CD4-positive, alpha-beta T cell treated with Interferon gamma for 1 hour (primary cell): ENCODE measurements around the gene NTN1.
"Not testable (repeated sequence)": the region's sequence is repeated elsewhere in the genome, so short reads cannot be mapped to it uniquely, and the experiment has no call there.

Experiments used
- DNase-seq: peaks from one replicate; pipeline ENCODE4 v3.0.0-alpha.2; 2020

NTN1 gene

DNA sequence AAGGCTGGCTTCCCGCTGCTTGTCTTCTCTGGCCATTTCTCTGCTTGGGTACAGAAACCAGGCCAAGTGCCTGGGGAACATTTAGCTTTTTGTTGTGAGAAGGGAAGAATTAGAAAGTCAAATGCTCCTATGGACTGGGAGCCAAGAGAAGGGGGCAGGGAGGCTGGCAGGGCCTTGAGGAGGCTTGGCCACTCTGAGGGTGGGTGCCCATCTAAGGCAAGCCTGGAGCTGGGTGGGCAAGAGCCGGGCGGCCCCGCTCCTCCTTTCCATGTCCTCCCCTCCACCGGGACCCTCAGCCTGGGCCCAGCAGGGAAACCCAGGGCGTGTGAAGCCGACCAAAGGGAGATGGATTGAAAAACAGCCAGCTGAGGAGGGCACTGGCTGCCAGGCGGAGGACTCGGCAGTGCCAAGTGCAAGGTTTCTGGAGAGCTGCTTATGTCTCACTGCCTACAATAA lies 69.4 kb downstream of the NTN1 start:
- DNase-seq: no peak

DNA sequence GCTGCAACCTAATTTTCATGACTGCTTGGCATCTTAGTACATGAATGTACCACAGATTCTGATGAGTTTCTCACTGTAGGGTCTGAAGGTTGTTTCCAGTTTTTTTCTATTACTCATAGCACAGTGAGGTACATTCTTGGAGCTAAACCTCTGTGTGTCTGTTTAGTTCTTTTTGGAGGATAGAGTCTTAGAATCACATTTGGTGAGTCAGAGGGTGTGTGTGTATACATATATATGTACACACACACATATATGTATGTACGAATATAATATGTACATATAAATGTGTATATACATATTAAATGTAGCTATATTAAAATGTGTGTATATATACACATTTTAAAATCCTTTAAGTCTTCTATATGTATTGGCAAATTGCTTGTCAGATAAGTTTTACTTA lies 72.9 kb downstream of the NTN1 start:
- DNase-seq: no peak

DNA sequence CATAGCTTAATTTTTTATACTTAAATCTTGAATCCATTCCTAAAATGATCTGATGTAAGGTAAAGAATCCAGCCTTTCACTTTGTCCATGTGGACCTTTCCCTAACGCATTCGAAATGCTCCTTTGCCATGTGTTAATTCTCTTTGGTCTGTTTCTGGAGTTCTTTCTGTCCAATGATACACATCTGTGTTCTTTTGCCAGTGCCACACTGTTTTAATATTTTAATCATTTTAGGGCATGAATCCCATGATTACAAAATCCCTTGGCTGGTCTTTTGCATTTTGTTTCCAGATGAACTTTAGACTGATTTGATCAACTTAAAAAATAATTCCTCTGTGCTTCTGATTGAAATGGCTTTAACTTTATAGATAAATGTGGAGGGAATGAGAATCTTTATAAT lies 74.1 kb downstream of the NTN1 start:
- DNase-seq: no peak

DNA sequence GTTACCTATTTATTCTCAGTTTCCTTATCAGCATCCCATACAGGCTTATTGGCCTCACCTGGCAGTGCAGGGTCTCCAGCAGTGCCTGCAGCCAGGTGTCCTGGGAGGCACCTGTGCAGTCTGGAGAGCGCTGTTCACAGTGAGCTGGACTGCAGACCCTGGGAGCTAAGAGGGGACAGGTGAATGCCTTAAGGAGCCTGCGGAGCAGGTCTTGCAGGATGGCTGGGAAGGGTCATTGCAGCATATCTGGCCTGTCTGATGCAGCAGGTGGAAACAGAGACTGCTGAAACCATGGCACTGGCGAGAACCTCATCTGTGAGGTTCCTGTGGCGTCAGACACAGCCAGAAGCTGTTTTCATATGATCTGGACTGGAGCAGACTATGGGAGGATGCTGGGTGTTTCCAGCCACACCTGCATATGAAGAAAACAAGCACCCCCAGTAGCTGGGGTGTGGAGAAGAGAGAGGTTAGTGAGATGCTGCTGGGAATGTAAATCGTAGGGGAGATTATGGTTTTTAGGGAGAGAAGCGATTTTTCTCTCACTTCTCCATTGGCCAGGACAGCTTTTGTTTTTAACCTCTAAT lies 77.0 kb downstream of the NTN1 start:
- DNase-seq: no peak

DNA sequence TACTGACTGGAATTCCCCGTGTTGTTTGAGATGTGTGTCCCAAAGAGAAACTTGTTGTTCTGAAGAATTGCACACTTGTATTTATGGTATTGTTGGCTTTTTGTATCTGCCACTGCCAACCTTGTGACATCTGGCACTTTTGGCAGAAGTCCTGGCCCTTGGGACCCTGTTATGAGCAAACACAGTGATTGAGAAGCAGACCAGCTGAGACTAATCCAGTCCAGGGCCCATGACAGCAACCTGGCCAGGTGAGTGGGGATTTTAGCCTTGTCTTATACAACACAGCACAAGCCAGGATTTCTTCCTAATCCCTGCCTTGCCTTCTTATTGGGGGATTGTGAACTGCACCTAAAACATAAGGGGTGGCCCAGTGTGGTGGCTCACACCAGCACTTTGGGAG lies 80.0 kb downstream of the NTN1 start:
- no peak for DNase-seq

DNA sequence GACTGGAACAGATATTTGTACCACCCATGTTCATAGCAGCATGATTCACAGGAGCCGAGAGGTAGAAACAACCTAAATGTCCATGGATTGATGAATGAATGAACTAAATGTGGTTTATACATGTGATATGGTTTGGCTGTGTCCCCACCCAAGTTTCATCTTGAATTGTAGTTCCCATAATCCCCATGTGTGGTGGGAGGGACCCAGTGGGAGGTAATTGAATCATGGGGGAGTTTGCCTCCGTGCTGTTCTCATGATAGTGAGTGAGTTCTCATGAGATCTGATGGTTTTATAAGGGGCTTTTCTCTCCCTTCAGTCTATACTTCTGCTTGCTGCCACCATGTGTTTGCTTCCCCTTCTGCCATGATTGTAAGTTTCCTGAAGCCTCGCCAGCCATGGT lies 81.9 kb downstream of the NTN1 start:
- DNase-seq: not testable (repeated sequence)

DNA sequence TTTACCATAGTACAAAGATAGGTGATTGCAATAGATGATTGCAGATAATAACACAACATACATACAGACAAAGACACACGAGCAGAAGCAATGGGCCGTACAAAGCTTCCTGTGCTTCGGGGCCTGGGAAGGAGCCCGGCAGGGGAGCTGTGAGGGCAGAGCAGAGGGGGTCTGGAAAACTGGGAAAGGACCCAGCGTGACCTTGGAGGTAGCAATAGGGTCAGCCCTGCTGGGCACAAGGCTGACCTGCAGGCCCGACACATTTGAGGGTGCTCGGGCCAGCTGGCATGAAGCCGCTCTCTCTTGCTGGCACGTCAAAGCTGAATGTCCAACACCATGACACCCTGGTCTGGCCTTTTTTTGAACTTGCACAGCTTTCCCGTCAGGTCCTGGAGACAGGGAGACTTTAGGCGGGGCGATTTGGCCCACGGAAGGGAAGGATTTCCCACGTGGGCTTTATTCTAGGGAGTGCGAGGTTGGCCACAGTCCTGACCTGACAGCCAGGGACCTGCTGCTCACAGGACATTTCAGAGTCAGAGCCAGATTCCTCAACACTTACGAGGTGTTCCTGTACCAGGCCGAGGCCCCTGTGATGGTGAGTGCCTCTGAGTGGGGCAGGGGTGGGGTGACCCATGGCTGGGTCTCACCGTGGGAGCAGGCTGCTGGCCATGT lies 83.2 kb downstream of the NTN1 start:
- DNase-seq: no peak

DNA sequence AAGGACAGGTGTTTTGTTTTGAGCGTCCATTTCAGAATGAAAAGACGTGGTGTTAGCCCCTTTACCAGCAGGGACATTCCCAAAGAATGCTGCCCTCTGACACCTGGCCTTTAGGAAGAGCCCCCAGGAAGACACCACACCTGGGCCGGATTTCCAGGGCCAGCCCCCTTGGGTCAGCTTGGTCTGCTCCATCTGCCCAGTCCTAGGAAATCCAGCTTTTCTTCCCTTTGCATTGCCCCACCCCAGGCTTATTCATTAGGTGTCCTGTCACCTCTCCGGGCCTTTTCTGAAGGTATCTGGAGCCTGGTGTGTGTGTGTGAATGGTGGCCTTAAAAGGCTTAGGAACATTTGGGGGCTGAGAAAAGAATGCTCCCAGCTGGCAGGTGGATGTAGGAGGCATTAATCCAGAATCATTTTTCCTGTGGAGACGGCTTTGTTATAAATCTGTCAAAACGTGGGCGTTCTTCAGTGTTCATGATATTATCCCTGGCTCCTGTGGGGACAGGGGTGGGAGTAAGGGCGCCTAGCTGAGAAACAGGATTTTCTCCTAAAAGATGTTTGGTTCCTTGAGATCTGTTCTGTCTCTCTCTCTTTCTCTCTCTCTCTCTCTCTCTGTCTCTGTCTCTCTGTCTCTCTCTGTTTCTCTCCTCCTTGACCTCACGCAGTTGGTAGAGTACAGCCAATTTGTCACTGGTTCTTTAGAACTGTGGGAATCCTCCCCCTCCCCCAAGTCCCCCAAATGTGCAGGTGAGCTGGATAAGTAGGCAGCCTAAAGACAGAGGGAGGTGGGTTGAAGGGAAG lies 84.0 kb downstream of the NTN1 start:
- no peak for DNase-seq

DNA sequence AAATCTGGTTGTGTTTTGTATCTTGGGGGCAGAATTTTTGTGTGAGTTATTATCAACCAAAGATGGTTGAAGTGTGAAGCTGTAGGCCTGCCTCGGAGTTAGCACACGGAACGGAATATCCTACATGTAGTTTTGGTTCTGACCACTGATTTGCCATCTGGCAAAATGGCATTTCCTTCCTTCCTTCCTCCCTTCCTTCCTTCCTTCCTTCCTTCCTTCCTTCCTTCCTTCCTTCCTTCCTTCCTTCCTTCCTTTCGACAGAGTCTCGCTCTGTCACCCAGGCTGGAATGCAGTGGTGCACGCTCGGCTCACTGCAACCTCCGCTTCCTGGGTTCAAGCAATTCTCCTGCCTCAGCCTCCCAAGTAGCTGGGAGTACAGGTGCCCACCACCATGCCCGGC lies 85.0 kb downstream of the NTN1 start:
- not testable (repeated sequence) for DNase-seq

DNA sequence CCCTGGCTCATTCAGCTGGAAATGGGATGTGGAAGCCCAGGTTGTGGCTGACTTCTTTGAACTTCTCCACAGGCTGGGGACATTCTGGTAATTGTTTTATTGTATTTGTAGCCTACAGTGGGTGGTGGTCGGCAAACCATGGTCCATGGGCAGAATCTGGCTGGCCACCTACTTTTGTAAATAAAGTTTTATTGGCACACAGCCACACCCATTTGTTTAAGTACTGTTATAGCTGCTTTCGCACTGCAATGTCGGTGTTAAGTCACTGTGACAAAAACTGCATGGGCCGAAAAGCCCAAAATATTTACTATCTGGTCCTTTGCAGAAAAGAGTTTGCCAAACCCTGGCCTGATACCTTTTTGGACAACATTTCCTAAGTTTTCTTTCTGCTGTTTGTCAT lies 86.2 kb downstream of the NTN1 start:
- DNase-seq: no peak

DNA sequence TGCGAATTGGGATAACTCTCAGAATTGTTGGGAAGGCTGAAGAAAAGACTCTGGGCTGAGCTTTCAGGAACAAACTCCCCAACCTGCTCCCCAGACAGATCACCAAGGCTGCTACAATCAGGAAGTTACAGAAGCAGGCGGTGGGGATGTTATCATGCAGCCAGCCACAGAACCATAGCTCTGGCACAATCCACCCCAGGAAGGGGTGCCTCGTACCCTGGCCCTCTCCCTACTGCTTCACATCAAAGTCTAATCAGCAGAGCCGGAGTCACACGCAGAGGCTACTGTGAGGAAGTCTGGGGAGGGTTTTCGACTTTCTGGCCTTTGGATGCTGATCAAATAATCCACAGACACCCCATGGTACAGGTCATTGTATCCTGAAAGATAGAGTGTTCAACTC lies 86.8 kb downstream of the NTN1 start:
- no peak for DNase-seq

DNA sequence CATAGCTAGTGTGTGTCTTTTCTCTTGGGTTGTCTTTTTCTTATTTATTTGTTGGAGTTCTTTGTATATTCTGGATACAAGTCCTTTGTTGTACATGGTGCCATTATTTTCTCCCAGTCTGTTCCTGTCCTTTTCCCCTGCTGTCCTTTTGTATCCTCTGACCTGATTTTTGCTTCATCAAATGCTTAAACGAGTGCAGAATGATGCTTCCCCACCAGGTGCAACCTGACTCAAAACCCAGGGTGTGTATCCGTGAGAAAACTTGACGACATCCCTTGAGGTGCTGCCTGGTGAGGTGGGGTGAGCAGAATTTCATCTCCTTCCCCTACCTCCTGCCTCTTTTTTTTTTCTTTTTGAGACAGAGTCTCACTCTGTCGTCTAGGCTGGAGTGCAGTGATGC lies 88.6 kb downstream of the NTN1 start:
- no peak for DNase-seq

DNA sequence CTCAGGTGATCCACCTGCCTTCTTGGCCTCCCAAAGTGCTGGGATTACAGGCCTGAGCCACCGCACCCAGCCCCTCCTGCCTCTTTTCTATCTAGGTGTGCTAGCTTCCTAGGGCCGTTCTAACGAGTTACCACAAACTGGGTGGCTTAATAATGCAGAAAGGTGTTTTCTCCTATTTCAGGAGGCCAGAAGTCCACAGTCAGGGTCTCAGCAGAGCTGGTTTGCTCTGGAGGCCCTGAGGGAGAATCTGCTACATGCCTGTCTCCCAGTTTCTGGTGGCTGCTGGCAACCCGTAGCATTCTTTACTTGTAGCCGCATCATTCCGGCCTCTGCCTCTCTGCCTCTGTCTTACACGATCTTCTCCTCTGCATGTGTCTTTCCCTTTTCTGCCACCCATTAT lies 89.2 kb downstream of the NTN1 start:
- no peak for DNase-seq

DNA sequence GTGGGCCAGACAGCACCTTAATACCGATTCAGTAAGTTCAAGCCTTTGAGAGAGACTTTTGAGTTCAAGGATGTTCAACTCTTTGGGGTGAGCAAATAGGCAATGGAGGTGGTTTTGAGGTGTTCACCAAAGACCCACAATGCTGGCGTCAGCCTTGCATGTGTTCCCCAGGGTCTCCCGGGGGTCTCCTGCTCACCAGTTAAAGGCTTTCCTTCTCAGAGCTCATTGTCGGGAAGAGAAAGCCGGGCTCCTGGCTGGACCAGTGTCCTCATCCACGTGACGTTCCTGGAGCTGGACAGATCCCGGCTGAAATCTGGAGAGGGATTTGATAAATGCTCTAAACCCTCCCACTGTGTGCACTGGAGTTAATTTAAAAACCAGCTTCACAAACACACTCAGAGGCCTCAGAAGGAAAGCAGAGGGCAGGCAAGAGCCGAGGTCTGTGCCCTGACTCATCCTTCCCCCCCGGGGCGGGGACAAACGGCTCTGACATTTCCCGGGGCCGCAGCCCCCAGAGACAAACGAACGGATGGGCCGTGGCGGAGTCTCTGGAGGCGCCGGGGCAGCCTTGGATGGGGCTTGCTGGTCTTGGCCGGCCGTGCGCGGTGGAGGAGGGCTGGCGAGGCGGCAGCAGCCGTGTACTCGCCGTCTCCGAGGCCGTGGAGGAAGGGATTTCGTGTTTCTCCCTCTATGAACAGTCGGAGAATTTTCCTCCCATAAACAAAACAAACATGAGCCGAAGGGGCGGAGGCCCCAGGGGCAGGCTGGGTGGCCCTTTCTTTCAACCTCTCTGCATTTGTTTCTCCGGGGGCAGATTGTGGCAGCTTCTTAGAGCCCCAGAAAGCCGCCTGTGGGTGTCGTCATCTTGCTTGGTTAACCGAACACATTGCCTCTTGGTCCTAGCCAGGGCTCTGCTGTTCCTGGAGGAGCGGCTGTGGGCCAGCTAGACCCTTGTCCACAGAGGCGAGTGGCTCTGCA lies 94.2 kb downstream of the NTN1 start:
- no peak for DNase-seq

DNA sequence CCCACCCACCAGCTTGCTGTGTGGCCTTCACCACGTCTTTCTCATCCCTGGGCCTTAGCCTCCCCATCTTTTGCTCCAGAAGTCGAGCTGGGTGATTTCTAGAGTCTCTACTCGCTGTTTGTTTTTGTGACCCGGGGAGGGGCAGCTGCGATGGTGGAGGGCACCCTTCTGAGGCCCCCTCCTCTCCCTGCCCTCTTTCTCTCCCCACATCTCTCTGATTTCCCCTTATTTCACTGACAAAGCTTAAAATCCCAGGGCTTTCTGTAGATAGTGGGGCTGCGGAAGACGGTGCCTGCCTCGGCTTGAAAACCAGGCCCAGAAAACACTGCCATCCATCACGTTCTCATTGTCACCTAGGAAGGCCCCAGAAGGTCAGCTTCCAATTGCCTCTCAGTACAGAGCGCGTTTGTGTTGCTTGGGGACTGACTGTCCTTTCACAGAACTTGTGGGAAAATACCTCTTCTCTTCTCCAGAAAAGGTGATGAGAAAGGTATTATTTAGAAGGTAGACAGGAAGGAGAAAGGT lies 95.1 kb downstream of the NTN1 start:
- no peak for DNase-seq

DNA sequence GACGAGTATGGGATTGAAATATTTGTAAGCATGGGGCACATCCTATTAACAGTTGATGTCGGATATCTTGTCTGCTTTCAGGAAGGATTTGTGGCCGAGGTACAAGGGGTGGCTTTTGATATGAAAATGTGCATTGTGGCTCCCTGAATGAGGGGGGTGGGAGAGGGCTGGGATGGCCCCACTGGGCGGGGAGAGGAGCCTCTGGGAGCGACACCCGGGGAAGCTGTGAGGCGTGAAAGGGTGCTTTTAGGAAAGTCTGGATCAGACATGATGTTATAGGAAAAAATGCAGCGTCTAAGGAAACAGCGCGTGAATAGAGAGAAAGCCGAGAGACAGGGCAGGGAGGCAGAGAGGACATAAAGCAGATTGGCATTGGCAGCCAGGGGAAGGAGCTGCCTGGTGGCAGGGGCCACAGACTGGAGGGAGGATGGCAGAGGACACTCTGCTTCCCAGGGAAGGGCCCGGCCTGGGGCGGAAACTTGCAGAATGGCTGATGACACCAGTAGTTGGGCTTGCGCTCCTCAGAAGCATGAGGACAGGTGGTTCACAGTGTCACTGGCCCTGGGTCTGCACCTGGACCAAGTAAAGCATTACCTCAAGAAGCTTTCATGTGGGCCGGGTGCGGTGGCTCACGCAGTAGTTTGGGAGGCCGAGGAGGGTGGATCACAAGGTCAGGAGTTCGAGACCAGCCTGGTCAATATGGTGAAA lies 95.7 kb downstream of the NTN1 start:
- DNase-seq: no peak

DNA sequence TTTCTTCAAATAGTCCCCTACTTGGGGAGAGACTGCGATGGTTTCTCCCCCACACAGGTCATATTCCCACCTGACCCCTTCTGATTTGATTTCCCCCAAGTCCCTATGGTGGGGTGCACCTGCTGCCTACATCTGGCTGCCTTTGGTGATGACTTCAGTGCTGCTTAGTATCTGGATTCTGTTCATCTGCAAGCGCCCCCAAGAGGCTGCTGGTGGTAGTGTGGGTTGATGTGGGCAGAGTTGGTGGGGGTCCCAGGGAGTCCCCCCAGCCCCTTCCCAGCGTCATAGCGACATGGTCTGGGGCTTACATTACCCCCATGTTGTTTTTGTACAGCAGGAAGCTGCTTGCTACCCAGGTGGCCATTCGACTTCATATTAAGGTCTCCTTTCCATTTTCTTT lies 99.2 kb downstream of the NTN1 start:
- DNase-seq: no peak

DNA sequence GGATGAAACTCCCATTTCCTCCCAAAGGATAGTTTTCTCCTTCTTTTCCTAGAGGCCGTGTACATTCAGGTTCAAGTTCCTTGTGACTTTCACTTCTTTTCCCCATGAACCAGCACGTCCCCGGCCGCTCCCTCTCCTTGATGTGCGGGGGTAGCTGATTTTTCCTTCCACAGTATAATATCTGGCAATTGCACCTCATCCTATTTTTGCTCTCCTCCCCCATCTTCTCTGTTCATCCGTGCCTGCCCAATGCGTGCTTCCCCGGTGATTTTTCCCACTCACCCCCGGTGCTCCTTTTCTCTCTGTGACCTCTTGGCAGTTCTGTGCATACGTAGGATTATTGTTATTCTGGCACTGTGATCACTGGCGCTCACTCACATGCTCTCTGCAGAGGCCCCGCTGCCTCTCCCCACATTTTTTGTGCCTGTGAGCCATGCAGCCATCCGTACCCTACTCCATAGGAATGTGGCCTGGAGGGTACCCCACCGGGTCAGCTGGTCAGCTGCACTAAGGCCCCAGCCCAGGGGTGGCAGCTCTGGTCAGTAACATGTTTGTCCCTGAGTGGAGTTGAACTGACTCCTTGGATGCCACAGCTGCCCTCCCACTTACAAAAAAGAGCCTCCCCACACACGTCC lies 100.0 kb downstream of the NTN1 start:
- no peak for DNase-seq

DNA sequence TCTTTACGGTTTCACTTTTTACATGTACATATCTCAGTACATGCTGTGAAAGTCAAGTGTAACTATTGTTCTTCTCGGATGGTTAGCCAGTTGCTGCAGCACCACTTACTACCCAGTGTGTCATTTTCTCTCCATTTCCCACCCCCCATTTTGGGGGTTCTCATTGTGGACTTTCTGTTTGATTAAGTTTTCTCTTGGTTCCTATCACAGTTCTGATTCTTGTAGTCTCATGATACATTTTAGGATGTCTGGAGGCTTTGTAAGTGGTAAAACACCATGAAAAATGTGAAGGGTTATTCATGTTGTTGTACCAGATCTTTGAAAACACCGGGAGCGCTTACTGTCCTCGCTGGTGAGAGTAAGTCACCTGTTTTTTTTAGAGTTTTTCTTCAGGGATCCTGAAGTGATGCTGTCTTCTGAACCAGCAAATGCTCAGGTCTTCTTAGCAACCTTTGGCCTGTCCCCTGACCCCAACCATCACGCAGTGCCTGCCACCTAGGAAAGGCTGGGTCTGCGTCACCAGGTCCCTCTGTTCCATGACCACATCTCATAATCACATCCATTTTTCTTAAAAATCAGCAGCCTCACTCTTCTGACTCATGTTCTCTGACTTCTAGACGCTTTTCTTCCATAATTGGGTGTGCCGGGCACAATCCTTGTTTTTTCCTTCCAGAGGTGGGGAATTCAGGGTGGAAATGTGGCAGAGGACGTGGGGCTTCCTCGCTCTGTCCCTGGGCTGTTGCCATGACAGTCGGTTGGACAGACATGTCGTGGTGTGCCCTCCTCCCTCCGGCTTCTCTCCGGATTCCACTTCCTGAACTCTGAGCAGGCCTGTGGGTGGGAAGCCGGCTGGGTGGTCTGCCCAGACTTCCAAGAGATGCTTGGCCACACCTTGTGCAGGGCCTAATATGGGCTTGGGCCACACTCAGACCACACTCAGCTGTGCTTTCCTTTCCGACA lies 102.6 kb downstream of the NTN1 start:
- DNase-seq: no peak

DNA sequence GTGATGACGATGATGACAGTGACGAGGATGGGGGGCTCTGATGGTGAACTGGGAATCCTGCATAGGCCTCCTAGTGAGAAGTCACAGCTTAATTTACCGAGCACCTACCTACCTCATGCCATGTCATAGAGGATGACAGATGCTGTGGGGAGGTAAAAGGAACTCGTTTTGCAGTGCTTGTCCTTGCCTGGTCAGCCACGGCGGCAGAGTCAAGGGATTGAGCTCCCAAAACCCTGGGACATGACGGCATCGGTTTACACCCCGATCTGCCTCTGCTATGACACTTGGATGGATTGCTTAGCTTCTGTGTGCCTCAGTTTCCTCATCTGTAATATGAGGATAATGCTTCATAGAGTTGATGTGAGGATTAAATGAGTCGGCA lies 103.2 kb downstream of the NTN1 start:
- DNase-seq: no peak
